HG03103 (cell line): ENCODE data around the gene C20orf173.

Experiments used
- ATAC-seq: cut with Tn5 transposase; IDR thresholded peaks from one replicate; pipeline ENCODE4 v1.9.1; 2021; ENCODE audit warnings: low read depth; ENCODE audit not compliant: unreplicated experiment

Gene C20orf173

GRCh38 chr20:35508493-35509218, 20.8 kb downstream of the C20orf173 start:
- ATAC-seq, result no peak

- ATAC-seq, result no peak
These were observed 22.4 kb downstream of the C20orf173 start for GRCh38 chr20:35506872-35507638.

- ATAC-seq, result no peak
These were observed 23.3 kb downstream of the C20orf173 start for GRCh38 chr20:35506179-35506578.

- ATAC-seq, result no peak
These were observed 24.7 kb downstream of the C20orf173 start for GRCh38 chr20:35504751-35505150.

- ATAC-seq, result no peak
These were observed 25.5 kb downstream of the C20orf173 start for GRCh38 chr20:35503841-35504561.

- ATAC-seq, result no peak
These were observed 26.2 kb downstream of the C20orf173 start for GRCh38 chr20:35503281-35503680.

- ATAC-seq, result no peak
These were observed 27.1 kb downstream of the C20orf173 start for GRCh38 chr20:35502352-35502751.

GRCh38 chr20:35499271-35499670, 30.2 kb downstream of the C20orf173 start:
- no peak for ATAC-seq

- ATAC-seq, result no peak
These were observed 31.7 kb downstream of the C20orf173 start for GRCh38 chr20:35497780-35498189.

GRCh38 chr20:35497320-35497719, 32.1 kb downstream of the C20orf173 start:
- no peak for ATAC-seq

GRCh38 chr20:35496481-35496880, 33.0 kb downstream of the C20orf173 start:
- ATAC-seq, result no peak

GRCh38 chr20:35492352-35492751, 37.1 kb downstream of the C20orf173 start:
- ATAC-seq, result no peak

GRCh38 chr20:35491823-35492222, 37.6 kb downstream of the C20orf173 start:
- ATAC-seq, result no peak

- ATAC-seq, result peak; percentile 86
These were observed 38.7 kb downstream of the C20orf173 start for GRCh38 chr20:35490736-35491181.

GRCh38 chr20:35489717-35490116, 39.7 kb downstream of the C20orf173 start:
- no peak for ATAC-seq

- no peak for ATAC-seq
These were observed 42.0 kb downstream of the C20orf173 start for GRCh38 chr20:35487479-35487878.

GRCh38 chr20:35479798-35480197, 49.7 kb downstream of the C20orf173 start:
- no peak for ATAC-seq

GRCh38 chr20:35478804-35479472, 50.5 kb downstream of the C20orf173 start:
- no peak for ATAC-seq
